Tibial nerve (tissue), 3 donors: ENCODE results near the gene LIPG.

Experiments
- POLR2A ChIP-seq, 2 donors: fragments of 450-650 bp; IDR thresholded peaks; one replicate each; pipeline ENCODE4 v1.6.1; 2017; ENCODE audit warnings: antibody characterized with exemption in 2 of 2, mild to moderate bottlenecking in 2 of 2, moderate library complexity in 2 of 2
- TF ChIP-seq, protein P1 (sequence below), 5 experiments: fragments of 200-600 bp in 3 of 5; fragments of 450-650 bp in 2 of 5; sonication (generic) in 3 of 5; IDR thresholded peaks; one replicate each; pipeline ENCODE4 v1.5.1; 2016 to 2019; ENCODE audit warnings: antibody characterized with exemption in 5 of 5, mild to moderate bottlenecking in 3 of 5, moderate library complexity in 2 of 5

DNA sequence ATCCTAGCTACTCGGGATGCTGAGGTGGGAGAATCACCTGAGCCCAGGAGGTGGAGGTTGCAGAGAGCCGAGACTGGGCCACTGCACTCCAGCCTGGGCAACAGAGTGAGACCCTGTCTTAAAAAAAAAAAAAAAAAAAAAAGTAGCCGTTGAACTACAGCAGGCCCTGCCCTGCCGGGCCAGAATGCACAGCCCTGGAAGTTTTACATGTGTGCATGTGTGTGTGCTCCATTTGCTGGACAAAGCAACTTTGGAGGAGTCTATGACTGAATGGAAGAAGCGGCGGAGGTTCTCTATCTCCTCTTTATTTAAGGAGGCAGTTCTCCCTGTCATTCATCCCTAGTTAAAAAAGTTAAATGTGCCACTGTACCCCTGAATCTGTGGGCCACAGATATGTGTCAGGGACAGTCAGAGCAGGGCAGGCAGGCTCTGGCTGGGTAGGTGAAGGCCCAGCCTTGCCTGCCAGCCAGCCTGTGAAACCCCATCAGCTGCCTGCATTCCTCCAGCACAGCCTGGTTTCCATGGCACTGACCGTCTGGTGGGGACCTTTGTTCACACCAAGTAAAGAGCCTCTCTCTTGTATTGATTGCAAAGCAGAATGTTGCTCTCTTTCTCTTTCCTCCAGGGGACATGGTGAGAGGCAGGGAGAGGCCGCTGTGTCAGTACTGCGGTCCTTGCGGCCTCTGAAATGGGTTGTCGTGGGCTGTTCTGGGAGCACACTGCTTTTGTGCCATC lies 10.9 kb downstream of the LIPG start:
- TF ChIP-seq, protein P1, sequence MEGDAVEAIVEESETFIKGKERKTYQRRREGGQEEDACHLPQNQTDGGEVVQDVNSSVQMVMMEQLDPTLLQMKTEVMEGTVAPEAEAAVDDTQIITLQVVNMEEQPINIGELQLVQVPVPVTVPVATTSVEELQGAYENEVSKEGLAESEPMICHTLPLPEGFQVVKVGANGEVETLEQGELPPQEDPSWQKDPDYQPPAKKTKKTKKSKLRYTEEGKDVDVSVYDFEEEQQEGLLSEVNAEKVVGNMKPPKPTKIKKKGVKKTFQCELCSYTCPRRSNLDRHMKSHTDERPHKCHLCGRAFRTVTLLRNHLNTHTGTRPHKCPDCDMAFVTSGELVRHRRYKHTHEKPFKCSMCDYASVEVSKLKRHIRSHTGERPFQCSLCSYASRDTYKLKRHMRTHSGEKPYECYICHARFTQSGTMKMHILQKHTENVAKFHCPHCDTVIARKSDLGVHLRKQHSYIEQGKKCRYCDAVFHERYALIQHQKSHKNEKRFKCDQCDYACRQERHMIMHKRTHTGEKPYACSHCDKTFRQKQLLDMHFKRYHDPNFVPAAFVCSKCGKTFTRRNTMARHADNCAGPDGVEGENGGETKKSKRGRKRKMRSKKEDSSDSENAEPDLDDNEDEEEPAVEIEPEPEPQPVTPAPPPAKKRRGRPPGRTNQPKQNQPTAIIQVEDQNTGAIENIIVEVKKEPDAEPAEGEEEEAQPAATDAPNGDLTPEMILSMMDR (IDR thresholded peaks at IDR 0.05) = no peak
- TF ChIP-seq POLR2A (IDR thresholded peaks at IDR 0.05) = no peak
